Liver (tissue), 3 donors: ENCODE data around the gene ATP2B2.

Experiments used
- CTCF ChIP-seq: fragments of 150-350 bp; IDR thresholded peaks from 2 replicates; pipeline ENCODE4 v1.5.1; 2017; ENCODE audit warnings: improper control_type of control experiment, low read depth, low read length; ENCODE audit not compliant: missing input control
- EGR1 ChIP-seq, 2 donors: IDR thresholded peaks; 2 replicates each; pipeline ENCODE4 v1.6.1; 2016 to 2018; ENCODE audit warnings: antibody characterized with exemption in 2 of 2, low read depth in 2 of 2
- GABPA ChIP-seq, 2 donors: IDR thresholded peaks in 1 of 2; conservative IDR thresholded peaks in 1 of 2; 2 replicates each; pipeline ENCODE4 v1.6.1; 2016; ENCODE audit warnings: antibody characterized with exemption in 2 of 2, mild to moderate bottlenecking in 1 of 2, moderate library complexity in 1 of 2
- MAX ChIP-seq: IDR thresholded peaks from 2 replicates; pipeline ENCODE4 v1.6.1; 2016; ENCODE audit warnings: antibody characterized with exemption
- RAD21 ChIP-seq, 2 donors: IDR thresholded peaks; 2 replicates each; pipeline ENCODE4 v1.6.1; 2016; ENCODE audit warnings: antibody characterized with exemption in 2 of 2, mild to moderate bottlenecking in 2 of 2
- RXRA ChIP-seq, 2 donors: IDR thresholded peaks; 2 replicates each; pipeline ENCODE4 v1.6.1; 2017 to 2018; ENCODE audit warnings: antibody characterized with exemption in 2 of 2, mild to moderate bottlenecking in 1 of 2
- TAF1 ChIP-seq: conservative IDR thresholded peaks from 2 replicates; pipeline ENCODE4 v1.6.1; 2016; ENCODE audit warnings: antibody characterized with exemption, mild to moderate bottlenecking
- donor health status: healthy.
- donor health status: healthy.

GRCh38 chr3:10551821-10552630 lies 46.6 kb upstream of the ATP2B2 start:
- TF ChIP-seq EGR1 (IDR thresholded peaks at IDR 0.05; ENCODE audit: low read depth in 2 of 2) (no peak), RAD21 (IDR thresholded peaks at IDR 0.05) (no peak), GABPA (IDR thresholded peaks at IDR 0.05 in 1 of 2, conservative IDR thresholded peaks at IDR 0.05 in 1 of 2) (no peak), CTCF (no peak), MAX (no peak), TAF1 (no peak), RXRA (IDR thresholded peaks at IDR 0.05) (no peak)
